ENCODE results near the gene PCGF5.
"Not testable (repeated sequence)": the region's sequence is repeated elsewhere in the genome, so short reads cannot be mapped to it uniquely, and the experiment has no call there.

Gene PCGF5

GRCh38 chr10:91210435-91210834 lies 10.0 kb upstream of the PCGF5 start:
- no peak for DNase-seq

- DNase-seq: no peak
These were observed 8.8 kb upstream of the PCGF5 start for GRCh38 chr10:91211675-91212074.

GRCh38 chr10:91214911-91215310 lies 5.6 kb upstream of the PCGF5 start:
- DNase-seq: peak in 2 of 4 experiments; percentile 53 to 63

- peak in 3 of 4 experiments; percentile 21 to 46 (median 21) for DNase-seq
These were observed 5.1 kb upstream of the PCGF5 start for GRCh38 chr10:91215384-91215783.

- DNase-seq: no peak
These were observed 881 bp upstream of the PCGF5 start for GRCh38 chr10:91219371-91220193.

- peak; percentile 57 to 72 (median 68) for DNase-seq
These were observed 652 bp downstream of the PCGF5 start for GRCh38 chr10:91220954-91221675.

GRCh38 chr10:91226093-91226492 lies 5.6 kb downstream of the PCGF5 start:
- no peak for DNase-seq

GRCh38 chr10:91227576-91227975 lies 7.1 kb downstream of the PCGF5 start:
- no peak for DNase-seq

- no peak for DNase-seq
These were observed 9.2 kb downstream of the PCGF5 start for GRCh38 chr10:91229683-91230082.

- DNase-seq: no peak
These were observed 17.7 kb downstream of the PCGF5 start for GRCh38 chr10:91238191-91238590.

GRCh38 chr10:91239789-91240188 lies 19.3 kb downstream of the PCGF5 start:
- no peak for DNase-seq

GRCh38 chr10:91242940-91243339 lies 22.5 kb downstream of the PCGF5 start:
- DNase-seq: no peak

GRCh38 chr10:91247360-91248111 lies 27.1 kb downstream of the PCGF5 start:
- no peak for DNase-seq

- no peak for DNase-seq
These were observed 29.2 kb downstream of the PCGF5 start for GRCh38 chr10:91249700-91250099.

- DNase-seq: no peak
These were observed 29.9 kb downstream of the PCGF5 start for GRCh38 chr10:91250341-91250740.

GRCh38 chr10:91251430-91252056 lies 31.1 kb downstream of the PCGF5 start:
- peak; percentile 65 to 80 (median 69) for DNase-seq

GRCh38 chr10:91253300-91253699 lies 32.8 kb downstream of the PCGF5 start:
- no peak for DNase-seq

- DNase-seq: no peak
These were observed 36.8 kb downstream of the PCGF5 start for GRCh38 chr10:91257310-91257709.

GRCh38 chr10:91260417-91260816 lies 40.0 kb downstream of the PCGF5 start:
- DNase-seq: not testable (repeated sequence)

- no peak for DNase-seq
These were observed 51.4 kb downstream of the PCGF5 start for GRCh38 chr10:91271886-91272285.

- no peak for DNase-seq
These were observed 64.1 kb downstream of the PCGF5 start for GRCh38 chr10:91284486-91285090.

- no peak for DNase-seq
These were observed 66.1 kb downstream of the PCGF5 start for GRCh38 chr10:91286572-91286971.

Measured in suppressor macrophage (primary cell).